GM23338 (cell line): ENCODE data around the gene SPDYA. TPM values are rescaled to one million over a fixed set of nuclear protein-coding genes. Genes with fewer than 3 reads are reported as not detected.

Experiments used
- ATAC-seq: fragments of 200-7000 bp; cut with Tn5 transposase; 3 replicates; pipeline ENCODE4 v1.9.1; 2020
- DNase-seq: peaks from one replicate; pipeline ENCODE4 v3.0.0-alpha.2; 2015; ENCODE audit warnings: low spot score
- H2AFZ ChIP-seq: fragments of 200-600 bp; sonication (generic); 2 replicates; pipeline ENCODE4 v1.8.0; 2016; ENCODE audit warnings: antibody characterized with exemption, mild to moderate bottlenecking, moderate library complexity
- H3F3A ChIP-seq: fragments of 200-600 bp; sonication (generic); replicated peaks from 2 replicates; pipeline ENCODE4 v1.8.0; 2017; ENCODE audit warnings: antibody characterized with exemption, mixed run types, low read depth
- H3K27ac ChIP-seq: fragments of 200-600 bp; sonication (generic); 2 replicates; pipeline ENCODE4 v1.6.1; 2016; ENCODE audit warnings: low read depth
- H3K27me3 ChIP-seq: fragments of 200-600 bp; sonication (generic); 2 replicates; pipeline ENCODE4 v1.8.0; 2016; ENCODE audit warnings: mild to moderate bottlenecking, mixed run types, moderate library complexity; ENCODE audit not compliant: insufficient read depth
- H3K36me3 ChIP-seq: fragments of 200-600 bp; sonication (generic); 2 replicates; pipeline ENCODE4 v1.8.0; 2016; ENCODE audit warnings: mild to moderate bottlenecking; ENCODE audit not compliant: insufficient read depth
- H3K4me1 ChIP-seq: fragments of 200-600 bp; sonication (generic); 2 replicates; pipeline ENCODE4 v1.8.0; 2016; ENCODE audit warnings: mild to moderate bottlenecking, moderate library complexity; ENCODE audit not compliant: insufficient read depth
- H3K4me2 ChIP-seq: fragments of 200-600 bp; sonication (generic); 2 replicates; pipeline ENCODE4 v1.7.1; 2017; ENCODE audit warnings: mixed run types
- H3K4me3 ChIP-seq: fragments of 200-600 bp; sonication (generic); 2 replicates; pipeline ENCODE4 v1.6.1; 2016; ENCODE audit warnings: mixed run types
- H3K79me2 ChIP-seq: fragments of 200-600 bp; sonication (generic); replicated peaks from 2 replicates; pipeline ENCODE4 v1.8.0; 2017; ENCODE audit warnings: mild to moderate bottlenecking; ENCODE audit not compliant: insufficient read depth
- H3K9me2 ChIP-seq: fragments of 200-600 bp; sonication (generic); 2 replicates; pipeline ENCODE4 v1.8.0; 2017; ENCODE audit not compliant: insufficient read depth
- H4K20me1 ChIP-seq: fragments of 200-600 bp; sonication (generic); replicated peaks from 2 replicates; pipeline ENCODE4 v1.8.0; 2017; ENCODE audit warnings: mild to moderate bottlenecking; ENCODE audit not compliant: insufficient read depth
- H3K27ac Mint-ChIP-seq: 2 replicates; pipeline ENCODE4 v1.8.0; 2020; ENCODE audit warnings: inconsistent platforms, mild to moderate bottlenecking, moderate library complexity, mixed read lengths
- H3K27me3 Mint-ChIP-seq: 3 replicates; pipeline ENCODE4 v1.8.0; 2022; ENCODE audit warnings: low read depth, mild to moderate bottlenecking, moderate library complexity, mixed read lengths, inconsistent platforms; ENCODE audit not compliant: insufficient read depth, poor library complexity
- H3K36me3 Mint-ChIP-seq: 3 replicates; pipeline ENCODE4 v1.8.0; 2021; ENCODE audit warnings: low read depth, mild to moderate bottlenecking, inconsistent platforms, moderate library complexity, mixed read lengths
- H3K4me1 Mint-ChIP-seq: 3 replicates; pipeline ENCODE4 v1.8.0; 2020; ENCODE audit warnings: mild to moderate bottlenecking, inconsistent platforms, mixed read lengths
- H3K4me3 Mint-ChIP-seq: 3 replicates; pipeline ENCODE4 v1.8.0; 2021; ENCODE audit warnings: moderate library complexity, mild to moderate bottlenecking, inconsistent platforms, mixed read lengths
- H3K9me3 Mint-ChIP-seq: 3 replicates; pipeline ENCODE4 v1.8.0; 2020; ENCODE audit warnings: moderate library complexity, mild to moderate bottlenecking, inconsistent platforms, mixed read lengths
- CREB1 ChIP-seq: fragments of 250-450 bp; sonication (Bioruptor Pico); IDR thresholded peaks from 2 replicates; pipeline ENCODE4 v1.5.0; 2020; ENCODE audit warnings: low read depth, mild to moderate bottlenecking, moderate library complexity
- CTCF ChIP-seq, 2 experiments: fragments of 200-600 bp in 1 of 2; sonication (generic) in 1 of 2; conservative IDR thresholded peaks; 2 replicates each; pipeline versions ENCODE4 v1.5.1 to v1.6.1; 2016 to 2017; ENCODE audit warnings: antibody characterized with exemption in 2 of 2, low read depth in 2 of 2, mild to moderate bottlenecking in 2 of 2, moderate library complexity in 1 of 2
- ETS1 ChIP-seq: IDR thresholded peaks from 2 replicates; pipeline ENCODE4 v1.6.1; 2016; ENCODE audit warnings: antibody characterized with exemption
- EZH2 ChIP-seq: fragments of 200-600 bp; sonication (generic); IDR thresholded peaks from one replicate; pipeline ENCODE4 v1.8.0; 2017; ENCODE audit warnings: antibody characterized with exemption, mild to moderate bottlenecking, low read depth; ENCODE audit not compliant: unreplicated experiment
- EZH2phosphoT487 ChIP-seq: fragments of 200-600 bp; sonication (generic); IDR thresholded peaks from one replicate; pipeline ENCODE4 v1.8.1; 2018; ENCODE audit warnings: antibody characterized with exemption; ENCODE audit not compliant: unreplicated experiment
- JUNB ChIP-seq: IDR thresholded peaks from one replicate; pipeline ENCODE4 v1.6.1; 2016; ENCODE audit warnings: antibody characterized with exemption; ENCODE audit not compliant: unreplicated experiment
- NANOG ChIP-seq: IDR thresholded peaks from 2 replicates; pipeline ENCODE4 v1.6.1; 2016; ENCODE audit warnings: antibody characterized with exemption, borderline replicate concordance
- POLR2AphosphoS5 ChIP-seq: IDR thresholded peaks from 2 replicates; pipeline ENCODE4 v1.6.1; 2016; ENCODE audit warnings: antibody characterized with exemption, low read depth
- REST ChIP-seq: IDR thresholded peaks from one replicate; pipeline ENCODE4 v1.6.1; 2018; ENCODE audit warnings: antibody characterized with exemption; ENCODE audit not compliant: unreplicated experiment
- STAT1 ChIP-seq: IDR thresholded peaks from one replicate; pipeline ENCODE4 v1.6.1; 2016; ENCODE audit warnings: antibody characterized with exemption; ENCODE audit not compliant: unreplicated experiment
- ZNF114 ChIP-seq: fragments of 250-450 bp; sonication (Bioruptor Pico); IDR thresholded peaks from 2 replicates; pipeline ENCODE4 v1.5.0; 2020; ENCODE audit warnings: mild to moderate bottlenecking, moderate library complexity
- ZNF331 ChIP-seq: fragments of 250-450 bp; sonication (Bioruptor Pico); IDR thresholded peaks from 2 replicates; pipeline ENCODE4 v1.5.0; 2020; ENCODE audit warnings: low read depth, mild to moderate bottlenecking, moderate library complexity
- ZNF462 ChIP-seq: fragments of 250-450 bp; sonication (Bioruptor Pico); IDR thresholded peaks from 2 replicates; pipeline ENCODE4 v1.5.0; 2020; ENCODE audit warnings: mild to moderate bottlenecking, moderate library complexity
- polyA plus RNA-seq: library from polyadenylated mRNA; unstranded; fragments of >200 nt; fragmentation: Nextera tagmentation; extraction: Ambion mirVana; gene quantifications from 2 replicates; pipeline ENCODE4 v1.2.1, GENCODE V29; 2016
- total RNA-seq: library from RNA; depleted of rRNA; stranded (reverse); fragments of >200 nt; shearing (Covaris generic); gene quantifications from 2 replicates; pipeline ENCODE4 v1.2.3, GENCODE V29; 2014

SPDYA gene
- total and polyA plus RNA-seq, 2 experiments from 2014 or later, result 0.42 to 4.0 TPM

- Mint-ChIP-seq H3K36me3 (no peaks in the 10 kb centered on the region), H3K9me3 (no peaks in the 10 kb centered on the region), H3K27ac (no peak overlapping the region), H3K4me3 (no peak overlapping the region), H3K4me1 (no peaks in the 10 kb centered on the region), H3K27me3 (no peaks in the 10 kb centered on the region)
- ATAC-seq (no peak), DNase-seq (no peak)
- Histone ChIP-seq H4K20me1 (no peaks in the 10 kb centered on the region; the same call in 1 of the 2 replicates), H3K9me2 (no peaks in the 10 kb centered on the region), H3K27me3 (no peaks in the 10 kb centered on the region), H3K27ac (no peak overlapping the region), H3K79me2 (no peaks in the 10 kb centered on the region), H3K36me3 (no peaks in the 10 kb centered on the region), H3F3A (no peaks in the 10 kb centered on the region), H3K4me2 (no peak overlapping the region), H3K4me1 (no peaks in the 10 kb centered on the region), H2AFZ (no peak overlapping the region), H3K4me3 (no peak overlapping the region)
- no peak for TF ChIP-seq ZNF114 (CRISPR knock-in tag)
- no peak for TF ChIP-seq JUNB
- TF ChIP-seq CREB1 (CRISPR knock-in tag), result no peak
- TF ChIP-seq ZNF462 (CRISPR knock-in tag), result no peak
- TF ChIP-seq EZH2, result no peak
- TF ChIP-seq EZH2phosphoT487, result no peak
- no peak for TF ChIP-seq NANOG
- TF ChIP-seq ZNF331 (CRISPR knock-in tag), result no peak
- no peak for TF ChIP-seq ETS1
- TF ChIP-seq POLR2AphosphoS5, result no peak
- no peak for TF ChIP-seq STAT1
- TF ChIP-seq CTCF (conservative IDR thresholded peaks at IDR 0.05; ENCODE audit: low read depth in 2 of 2), result no peak
- TF ChIP-seq REST, result no peak
Observed at GRCh38 chr2:28842042-28842441, 31.4 kb downstream of the SPDYA start.
